HG02973 (cell line): Measurements from ENCODE around the gene OR5B17.
"Not testable (repeated sequence)": the region's sequence is repeated elsewhere in the genome, so short reads cannot be mapped to it uniquely, and the experiment has no call there.

ENCODE experiments used
- ATAC-seq: cut with Tn5 transposase; IDR thresholded peaks from one replicate; pipeline ENCODE4 v1.9.1; 2021; ENCODE audit warnings: moderate library complexity; ENCODE audit not compliant: unreplicated experiment

Gene OR5B17

DNA sequence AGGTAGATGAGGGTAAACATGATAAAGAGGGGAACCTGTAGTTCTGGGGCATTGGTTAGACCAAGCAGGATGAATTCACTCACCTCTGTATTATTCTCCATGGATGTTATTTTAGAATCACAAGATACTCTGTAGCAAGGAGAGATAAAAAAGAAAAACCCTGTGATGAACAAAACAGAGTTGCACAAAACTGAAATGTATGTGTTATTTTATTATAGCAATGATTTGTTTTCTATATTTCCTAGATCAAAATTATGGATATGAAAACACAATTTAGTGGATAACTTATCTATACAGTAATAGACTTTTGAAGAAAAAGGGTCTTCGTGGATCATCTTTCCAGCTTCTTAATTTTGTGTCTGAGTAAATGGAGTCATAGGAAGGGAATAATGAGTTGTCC is at the start of gene OR5B17:
Gene OR5B17, minus strand, starts transcription at position 101 of the 400 bp plus-strand sequence. Its CDS starts 0 bp downstream, at position 101.
- no peak for ATAC-seq

DNA sequence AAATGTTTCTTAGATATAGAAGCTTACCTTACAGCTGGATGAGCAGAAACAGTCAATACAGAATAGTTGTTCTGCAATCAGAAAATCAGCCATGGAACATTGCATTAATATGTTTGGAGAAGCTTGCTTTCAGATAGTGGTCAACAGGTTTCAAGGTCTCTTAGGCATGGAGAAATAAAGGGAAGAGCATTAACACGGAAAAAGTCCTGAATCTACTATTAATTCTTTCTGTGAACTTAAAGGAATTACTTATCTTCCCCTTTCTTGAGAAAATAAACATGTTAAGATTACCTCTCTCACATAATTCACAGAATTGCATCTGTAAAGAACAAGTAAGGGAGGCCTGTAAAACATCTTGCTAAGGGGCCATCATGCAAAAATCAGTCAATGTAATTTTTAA is 47.9 kb upstream of the OR5B17 start, which contains the start of gene OR5B3:
Gene OR5B3, minus strand, starts transcription at position 101 of the 400 bp plus-strand sequence. CDS start 3,465 bp downstream, outside the sequence.
- no peak for ATAC-seq

DNA sequence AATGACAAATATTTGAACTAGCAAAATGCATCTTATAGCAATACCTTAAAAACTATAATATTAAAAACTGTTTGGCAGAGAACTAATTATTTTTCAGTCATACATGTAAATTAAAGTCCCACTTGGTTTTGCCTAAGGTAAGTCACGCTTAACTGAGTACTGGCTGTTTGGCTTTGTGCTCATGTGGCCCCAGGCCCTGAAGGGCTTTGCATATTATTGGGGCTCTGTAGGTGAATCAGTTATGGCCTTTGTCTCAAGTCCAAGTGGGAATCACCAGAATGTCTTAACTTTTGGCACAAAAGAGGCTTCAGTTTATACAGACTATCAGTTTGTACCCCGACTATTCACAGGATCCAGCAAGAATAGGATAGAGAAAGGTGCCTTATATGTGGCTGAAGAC is 40.8 kb upstream of the OR5B17 start:
- ATAC-seq, result not testable (repeated sequence)

DNA sequence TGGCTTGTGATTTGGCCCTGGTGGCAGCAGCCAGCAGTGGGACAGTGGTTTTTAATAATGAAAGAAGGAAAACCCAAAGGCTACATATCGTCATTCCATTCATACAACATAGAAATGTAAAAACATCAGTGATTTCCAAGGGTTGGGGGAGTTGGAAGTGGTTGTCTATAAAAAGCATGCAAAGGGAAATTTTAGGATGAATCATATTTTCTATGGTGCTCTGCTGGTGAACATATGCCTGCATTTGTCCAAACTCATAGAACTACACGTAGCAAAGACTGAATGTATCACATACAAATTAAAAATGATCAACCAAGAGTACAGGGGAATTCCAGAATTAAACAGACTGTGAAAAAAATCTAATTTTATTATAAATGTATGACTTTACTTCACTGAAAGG is 36.7 kb upstream of the OR5B17 start:
- ATAC-seq, result no peak

DNA sequence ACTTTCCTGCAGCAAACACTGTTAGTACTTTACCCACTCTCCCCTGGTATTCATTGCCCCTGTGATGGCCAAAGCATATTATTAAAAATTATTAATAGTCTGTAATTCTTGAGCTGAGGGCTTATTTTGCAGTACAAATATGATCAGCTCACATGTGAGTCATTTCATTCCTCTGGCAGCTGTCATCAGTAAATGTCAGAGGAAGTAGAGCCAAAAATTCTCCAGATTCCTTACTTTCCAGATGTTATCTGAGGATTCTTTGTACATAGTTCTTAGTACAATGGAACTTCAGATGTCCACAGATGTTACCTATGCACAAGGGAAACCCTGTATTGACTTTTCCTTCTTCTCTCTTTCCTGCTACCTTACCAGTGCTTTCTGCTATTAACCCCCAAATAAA is 35.3 kb upstream of the OR5B17 start:
- ATAC-seq, result no peak

DNA sequence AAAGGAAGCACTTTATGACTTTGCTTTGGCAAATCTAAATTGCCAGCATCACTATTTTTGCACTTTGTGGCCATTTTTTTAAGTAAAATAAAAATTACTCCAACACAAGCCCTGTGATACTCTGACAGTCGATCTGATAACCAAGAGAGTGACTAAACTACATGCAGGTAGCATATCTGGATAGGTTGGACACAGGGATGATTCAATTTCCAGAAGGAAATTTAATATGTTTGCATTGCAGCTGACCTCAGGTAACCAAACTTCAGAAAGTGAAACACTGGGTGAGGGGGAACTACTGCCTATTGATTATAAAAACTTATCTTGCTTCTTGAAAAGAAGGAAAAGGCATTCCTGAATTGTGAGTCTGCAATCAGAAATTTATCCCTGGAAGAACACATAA is 33.9 kb upstream of the OR5B17 start:
- ATAC-seq, result no peak

DNA sequence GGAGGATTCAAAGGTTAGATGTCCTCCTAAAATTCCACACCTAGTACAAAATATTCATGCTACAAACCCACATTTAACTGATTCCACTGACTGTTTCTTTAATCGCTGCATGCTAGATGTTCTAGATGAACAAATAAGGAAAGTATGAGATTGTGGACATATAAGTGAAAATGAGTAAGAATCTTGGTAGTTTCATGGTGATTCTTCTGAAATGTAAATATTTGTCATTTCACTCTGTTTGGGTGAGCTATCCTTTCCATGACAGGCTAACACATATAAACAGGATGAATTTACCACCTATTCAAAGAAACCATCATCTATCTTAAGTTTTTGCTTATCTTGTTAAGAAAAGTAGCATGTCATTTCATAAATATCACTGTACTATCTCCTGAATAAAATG is 33.0 kb upstream of the OR5B17 start:
- ATAC-seq, result no peak

DNA sequence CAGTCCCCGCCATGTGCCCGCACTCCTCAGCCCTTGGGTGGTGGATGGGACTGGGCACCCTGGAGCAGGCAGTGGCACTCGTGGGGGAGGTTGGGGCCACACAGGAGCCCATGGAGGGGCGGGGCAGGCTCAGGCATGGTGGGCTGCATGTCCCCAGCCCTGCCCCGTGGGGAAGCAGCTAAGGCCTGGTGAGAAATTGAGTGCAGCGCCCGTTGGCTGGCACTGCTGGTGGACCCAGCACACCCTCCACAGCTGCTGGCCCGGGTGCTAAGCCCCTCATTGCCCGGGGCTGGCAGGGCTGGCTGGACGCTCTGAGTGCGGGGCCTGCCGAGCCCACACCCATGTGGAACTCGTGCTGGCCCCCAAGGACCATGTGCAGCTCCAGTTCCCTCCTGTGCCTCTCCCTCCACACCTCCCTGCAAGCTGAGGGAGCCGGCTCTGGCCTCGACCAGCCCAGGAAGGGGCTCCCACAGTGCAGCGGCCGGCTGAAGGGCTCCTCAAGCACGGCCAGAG is 31.7 kb upstream of the OR5B17 start:
- no peak for ATAC-seq

DNA sequence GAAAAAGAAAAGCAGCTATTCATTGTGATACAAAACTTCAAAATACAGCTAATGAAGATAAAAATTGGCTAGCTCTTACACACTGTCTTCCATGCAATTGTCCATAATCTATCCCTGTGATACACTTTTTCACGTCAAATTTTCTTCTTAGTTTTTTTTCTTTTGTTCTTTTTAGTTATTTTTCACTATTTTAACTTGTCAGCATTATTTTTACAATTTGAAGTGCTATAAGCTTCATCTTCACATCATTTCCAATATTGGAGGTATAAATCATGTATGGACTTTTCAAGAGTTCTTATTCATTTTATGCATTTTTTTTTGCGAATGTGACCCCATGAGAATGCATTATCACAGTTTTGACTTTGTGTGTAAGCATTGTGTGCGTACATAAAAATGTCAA is 4.1 kb downstream of the OR5B17 start:
- no peak for ATAC-seq

DNA sequence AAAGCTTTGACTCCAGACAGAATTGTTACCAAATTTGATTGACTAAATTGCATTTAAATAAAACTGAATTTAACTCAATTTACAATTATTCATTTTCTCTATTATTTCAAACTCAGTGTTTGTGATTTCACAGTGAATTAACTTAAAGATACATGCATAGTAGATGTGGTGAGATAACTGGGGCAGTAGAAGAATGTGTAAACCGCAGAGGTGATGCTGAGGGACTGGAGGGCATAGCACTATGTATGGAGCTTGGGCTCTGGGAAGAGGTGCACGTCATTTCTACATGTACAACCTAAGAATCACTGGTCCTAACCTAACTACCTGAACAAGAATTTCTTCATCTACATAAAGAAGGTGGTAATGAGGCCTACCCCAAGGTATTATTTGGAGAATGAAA is 13.7 kb downstream of the OR5B17 start:
- no peak for ATAC-seq

DNA sequence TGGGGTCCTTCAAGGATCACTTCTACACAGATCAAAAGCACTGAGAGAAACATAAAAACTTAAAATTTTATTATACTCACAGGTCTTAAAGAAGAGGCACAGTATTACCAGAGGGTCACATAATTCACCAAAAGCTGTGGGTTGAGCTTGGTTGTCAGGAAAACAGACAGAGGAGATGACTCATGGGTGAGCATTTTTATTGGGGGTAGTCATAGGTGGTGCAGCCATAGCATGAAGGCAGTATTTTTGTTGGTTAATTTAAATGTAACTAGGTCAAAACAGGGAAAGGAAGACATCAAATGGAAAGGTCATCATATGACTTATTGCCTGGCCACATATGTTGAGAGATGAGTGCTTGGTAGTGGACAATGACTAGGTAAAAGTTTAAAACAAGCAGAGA is 24.2 kb downstream of the OR5B17 start:
- no peak for ATAC-seq

DNA sequence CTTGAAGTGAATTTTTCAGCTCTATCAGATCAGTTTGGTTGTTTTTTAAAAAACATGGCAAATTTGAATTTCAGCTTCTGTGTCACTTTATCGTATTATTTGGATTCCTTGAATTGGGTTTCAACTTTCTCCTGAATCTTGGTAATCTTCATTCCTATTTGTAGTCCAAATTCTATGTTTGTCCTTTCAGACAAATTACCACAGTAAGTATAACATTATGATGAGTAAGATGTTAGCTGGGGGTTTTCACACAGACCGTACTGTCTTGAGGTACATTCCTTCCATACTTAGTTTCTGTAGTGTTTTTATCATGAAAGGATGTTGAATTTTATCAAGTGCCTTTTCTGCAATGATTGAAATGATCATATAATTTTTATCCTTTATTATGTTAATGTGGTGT is 28.0 kb downstream of the OR5B17 start:
- ATAC-seq, result no peak

DNA sequence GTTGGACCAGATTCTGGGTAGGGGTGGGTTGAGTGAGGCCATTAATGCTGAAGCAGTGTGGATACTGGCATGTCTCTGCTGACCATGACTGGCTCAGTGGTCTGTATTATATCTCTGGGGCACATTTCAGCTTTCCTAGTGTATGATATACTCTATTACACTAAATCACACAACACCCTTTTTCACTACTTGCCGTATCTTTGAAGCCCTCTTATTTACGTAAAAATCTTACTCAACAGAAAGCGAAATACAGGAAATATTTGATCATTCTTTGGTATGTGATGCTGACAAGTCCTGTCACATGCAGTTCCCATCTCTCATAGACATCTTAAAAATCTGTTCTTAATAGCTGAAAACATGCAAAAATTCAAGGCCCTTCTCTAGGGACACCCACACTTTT is 40.3 kb downstream of the OR5B17 start:
- no peak for ATAC-seq

DNA sequence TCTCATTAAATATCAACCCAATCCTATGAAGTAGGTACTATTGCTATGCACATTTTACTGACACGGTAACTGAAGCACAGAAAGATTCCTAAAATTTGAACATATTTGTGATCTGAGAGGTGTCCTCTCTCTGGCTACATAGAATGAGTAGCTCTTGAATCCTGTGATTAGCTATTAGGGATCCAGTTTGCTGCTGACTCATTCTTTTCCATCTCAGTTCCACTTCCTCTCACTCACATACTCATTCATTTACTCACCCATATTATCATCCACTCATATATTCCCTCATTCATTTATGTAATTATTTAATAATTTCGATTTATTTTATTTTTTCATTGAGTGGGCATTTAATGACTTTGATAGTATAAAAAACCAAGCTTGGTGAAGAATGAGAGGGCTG is 42.7 kb downstream of the OR5B17 start:
- no peak for ATAC-seq
